Loucy (cell line): Measurements from ENCODE around the gene OXGR1.
A peak's percentile ranks its signal among the peaks of the same experiment; 100 is the strongest.

Source experiments
- H2AFZ ChIP-seq: fragments of 200-600 bp; sonication (generic); 2 replicates; pipeline ENCODE4 v1.6.0; 2016; ENCODE audit warnings: antibody characterized with exemption, mild to moderate bottlenecking, low read length, moderate library complexity
- H3F3A ChIP-seq: fragments of 200-600 bp; 2 replicates; pipeline ENCODE4 v1.6.0; 2016; ENCODE audit warnings: antibody characterized with exemption, low read depth, mild to moderate bottlenecking
- H3K27me3 ChIP-seq: fragments of 200-600 bp; sonication (generic); 2 replicates; pipeline ENCODE4 v1.6.1; 2014; ENCODE audit warnings: low read length, mild to moderate bottlenecking; ENCODE audit not compliant: insufficient read depth, poor library complexity, severe bottlenecking
- H3K36me3 ChIP-seq: fragments of 200-600 bp; sonication (generic); 2 replicates; pipeline ENCODE4 v1.6.1; 2016; ENCODE audit warnings: low read length; ENCODE audit not compliant: insufficient read depth
- H3K4me1 ChIP-seq: fragments of 200-600 bp; sonication (generic); 2 replicates; pipeline ENCODE4 v1.5.1; 2014; ENCODE audit warnings: low read length, mild to moderate bottlenecking; ENCODE audit not compliant: insufficient read depth, poor library complexity, severe bottlenecking
- H3K4me2 ChIP-seq: fragments of 200-600 bp; sonication (generic); 2 replicates; pipeline ENCODE4 v1.6.0; 2014; ENCODE audit warnings: antibody characterized with exemption, low read length, low read depth, mild to moderate bottlenecking; ENCODE audit not compliant: poor library complexity, severe bottlenecking
- H3K4me3 ChIP-seq: fragments of 200-600 bp; sonication (generic); 2 replicates; pipeline ENCODE4 v1.5.1; 2014; ENCODE audit warnings: low read length, mild to moderate bottlenecking, mixed read lengths; ENCODE audit not compliant: poor library complexity, severe bottlenecking
- H3K79me2 ChIP-seq: fragments of 200-600 bp; sonication (generic); 2 replicates; pipeline ENCODE4 v1.6.1; 2014; ENCODE audit warnings: low read length; ENCODE audit not compliant: insufficient read depth
- H3K9ac ChIP-seq: fragments of 200-600 bp; sonication (generic); 2 replicates; pipeline ENCODE4 v1.6.0; 2014; ENCODE audit warnings: mild to moderate bottlenecking, low read depth, low read length, moderate library complexity; ENCODE audit not compliant: poor library complexity, severe bottlenecking
- H3K9me2 ChIP-seq: fragments of 200-600 bp; sonication (generic); replicated peaks from 2 replicates; pipeline ENCODE4 v1.6.1; 2016; ENCODE audit warnings: low read depth, low read length, mixed read lengths
- H3K9me3 ChIP-seq: fragments of 200-600 bp; sonication (generic); 2 replicates; pipeline ENCODE4 v1.6.1; 2014; ENCODE audit warnings: mild to moderate bottlenecking, antibody characterized with exemption, low read length, low read depth; ENCODE audit not compliant: insufficient read depth
- H4K20me1 ChIP-seq: fragments of 200-600 bp; sonication (generic); 2 replicates; pipeline ENCODE4 v1.6.0; 2014; ENCODE audit warnings: antibody characterized with exemption, low read length, mild to moderate bottlenecking; ENCODE audit not compliant: insufficient read depth, poor library complexity, severe bottlenecking
- EZH2phosphoT487 ChIP-seq: fragments of 200-600 bp; IDR thresholded peaks from 2 replicates; pipeline ENCODE4 v1.6.1; 2018; ENCODE audit warnings: antibody characterized with exemption, mild to moderate bottlenecking, moderate library complexity, borderline replicate concordance
- TF ChIP-seq, protein P1 (sequence below): fragments of 200-600 bp; sonication (generic); conservative IDR thresholded peaks from 2 replicates; pipeline ENCODE4 v1.5.1; 2014; ENCODE audit warnings: mild to moderate bottlenecking, antibody characterized with exemption, low read length

Gene OXGR1

GRCh38 chr13:96960379-96960778, 33.9 kb downstream of the OXGR1 start:
- no peaks in the 10 kb centered on the region for H3K9me2 ChIP-seq
- H3K4me1 ChIP-seq: no peaks in the 10 kb centered on the region
- H3K9me3 ChIP-seq: no peaks in the 10 kb centered on the region
- no peaks in the 10 kb centered on the region for H3K79me2 ChIP-seq
- H3K4me3 ChIP-seq: no peak overlapping the region
- H2AFZ ChIP-seq: no peak overlapping the region
- no peaks in the 10 kb centered on the region for H3K27me3 ChIP-seq
- no peak overlapping the region for H3K9ac ChIP-seq
- no peaks in the 10 kb centered on the region for H3F3A ChIP-seq
- H3K36me3 ChIP-seq: no peaks in the 10 kb centered on the region
- TF ChIP-seq EZH2phosphoT487: no peak
- TF ChIP-seq, protein P1, sequence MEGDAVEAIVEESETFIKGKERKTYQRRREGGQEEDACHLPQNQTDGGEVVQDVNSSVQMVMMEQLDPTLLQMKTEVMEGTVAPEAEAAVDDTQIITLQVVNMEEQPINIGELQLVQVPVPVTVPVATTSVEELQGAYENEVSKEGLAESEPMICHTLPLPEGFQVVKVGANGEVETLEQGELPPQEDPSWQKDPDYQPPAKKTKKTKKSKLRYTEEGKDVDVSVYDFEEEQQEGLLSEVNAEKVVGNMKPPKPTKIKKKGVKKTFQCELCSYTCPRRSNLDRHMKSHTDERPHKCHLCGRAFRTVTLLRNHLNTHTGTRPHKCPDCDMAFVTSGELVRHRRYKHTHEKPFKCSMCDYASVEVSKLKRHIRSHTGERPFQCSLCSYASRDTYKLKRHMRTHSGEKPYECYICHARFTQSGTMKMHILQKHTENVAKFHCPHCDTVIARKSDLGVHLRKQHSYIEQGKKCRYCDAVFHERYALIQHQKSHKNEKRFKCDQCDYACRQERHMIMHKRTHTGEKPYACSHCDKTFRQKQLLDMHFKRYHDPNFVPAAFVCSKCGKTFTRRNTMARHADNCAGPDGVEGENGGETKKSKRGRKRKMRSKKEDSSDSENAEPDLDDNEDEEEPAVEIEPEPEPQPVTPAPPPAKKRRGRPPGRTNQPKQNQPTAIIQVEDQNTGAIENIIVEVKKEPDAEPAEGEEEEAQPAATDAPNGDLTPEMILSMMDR: no peak
- H3K4me2 ChIP-seq: no peak overlapping the region
- H4K20me1 ChIP-seq: no peaks in the 10 kb centered on the region

- no peaks in the 10 kb centered on the region for H3K9me3 ChIP-seq
- TF ChIP-seq, protein P1: peak; percentile 82
- no peak for TF ChIP-seq EZH2phosphoT487
- H3K4me1 ChIP-seq: no peaks in the 10 kb centered on the region
- H3K9me2 ChIP-seq: no peaks in the 10 kb centered on the region
- H3K27me3 ChIP-seq: no peaks in the 10 kb centered on the region
- no peak overlapping the region for H3K4me2 ChIP-seq
- H3K36me3 ChIP-seq: no peaks in the 10 kb centered on the region
- no peak overlapping the region for H3K9ac ChIP-seq
- no peak overlapping the region for H2AFZ ChIP-seq
- no peaks in the 10 kb centered on the region for H4K20me1 ChIP-seq
- no peak overlapping the region for H3K4me3 ChIP-seq
- no peaks in the 10 kb centered on the region for H3F3A ChIP-seq
- H3K79me2 ChIP-seq: no peaks in the 10 kb centered on the region
These were observed 35.9 kb downstream of the OXGR1 start for GRCh38 chr13:96958286-96958891.

- Histone ChIP-seq H2AFZ (no peak overlapping the region), H3K4me3 (no peak overlapping the region), H4K20me1 (no peaks in the 10 kb centered on the region), H3K9me3 (no peaks in the 10 kb centered on the region), H3F3A (no peaks in the 10 kb centered on the region), H3K4me1 (no peaks in the 10 kb centered on the region), H3K36me3 (no peaks in the 10 kb centered on the region), H3K4me2 (no peak overlapping the region), H3K79me2 (no peaks in the 10 kb centered on the region), H3K27me3 (no peaks in the 10 kb centered on the region), H3K9ac (no peak overlapping the region), H3K9me2 (no peaks in the 10 kb centered on the region)
- TF ChIP-seq, protein P1: no peak
- TF ChIP-seq EZH2phosphoT487: no peak
These were observed 41.7 kb downstream of the OXGR1 start for GRCh38 chr13:96952595-96952994.
